Left renal cortex interstitium (tissue), 4 donors: ENCODE results near the gene SLC38A10. TPM values are rescaled to one million over a fixed set of nuclear protein-coding genes. Genes with fewer than 3 reads are reported as not detected.

Experiments
- DNase-seq, 4 donors: peaks; one replicate each; pipeline ENCODE4 v3.0.0-alpha.2; 2013; ENCODE audit warnings: low read depth in 4 of 4, low spot score in 2 of 4, missing footprints in 1 of 4
- polyA plus RNA-seq, 4 donors: library from polyadenylated mRNA; unstranded; fragments of 120-200 nt; gene quantifications; one replicate each; pipeline ENCODE4 v1.2.1, GENCODE V29; 2013; ENCODE audit not compliant: insufficient read length in 4 of 4

The SLC38A10 gene
- polyA plus RNA-seq, 4 donors = 49.5 to 83.9 (median 69.1) TPM

- no peak for DNase-seq
Measured at GRCh38 chr17:81332118-81332834, 37.2 kb upstream of the SLC38A10 start.

DNA sequence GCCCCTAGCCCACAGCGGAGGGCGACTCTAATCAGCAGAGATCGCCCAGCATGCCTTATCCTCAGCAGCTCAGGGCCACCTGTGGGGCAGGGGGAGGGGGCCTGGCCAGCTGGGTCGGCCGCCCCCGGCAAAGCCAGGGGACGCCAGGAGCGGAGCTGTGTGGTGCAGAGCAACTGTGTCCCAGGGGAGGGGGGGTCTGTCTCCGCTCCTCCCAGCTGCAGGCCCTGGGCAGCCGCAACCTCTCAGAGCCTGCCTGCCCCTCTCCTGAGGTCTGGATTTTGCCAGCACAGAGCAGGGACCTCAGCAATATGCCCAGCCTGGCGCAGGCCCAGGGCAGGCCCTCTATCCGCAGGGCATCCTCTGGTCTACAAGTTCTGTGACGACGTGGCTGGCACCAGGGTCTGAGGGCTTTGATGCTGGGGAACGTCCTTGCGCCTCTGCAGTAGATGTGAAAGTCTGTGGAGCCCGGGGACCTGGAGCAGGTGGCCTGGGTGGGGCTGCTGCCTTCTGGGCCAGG is 36.5 kb upstream of the SLC38A10 start:
- DNase-seq = no peak

DNA sequence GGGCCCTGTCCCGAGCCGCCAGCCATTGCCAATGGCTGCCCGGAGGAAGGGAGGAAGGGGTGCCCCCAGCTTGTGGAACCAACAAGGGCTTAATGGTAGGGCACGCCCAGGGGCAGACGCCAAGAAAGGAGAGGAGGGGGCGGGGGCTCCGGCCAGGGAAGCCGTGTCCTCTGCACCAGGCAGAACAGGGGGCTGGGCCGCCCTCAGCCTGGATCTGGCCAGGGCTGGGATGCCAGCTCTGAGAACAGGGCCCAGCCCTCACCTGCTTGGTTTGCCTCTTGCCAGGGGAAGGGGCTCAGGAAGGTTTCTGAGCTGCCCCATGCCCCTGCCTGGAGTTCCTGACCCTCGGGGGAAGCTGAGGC is 35.8 kb upstream of the SLC38A10 start:
- DNase-seq = no peak

GRCh38 chr17:81329927-81330883 is 35.1 kb upstream of the SLC38A10 start:
- DNase-seq = no peak

DNA sequence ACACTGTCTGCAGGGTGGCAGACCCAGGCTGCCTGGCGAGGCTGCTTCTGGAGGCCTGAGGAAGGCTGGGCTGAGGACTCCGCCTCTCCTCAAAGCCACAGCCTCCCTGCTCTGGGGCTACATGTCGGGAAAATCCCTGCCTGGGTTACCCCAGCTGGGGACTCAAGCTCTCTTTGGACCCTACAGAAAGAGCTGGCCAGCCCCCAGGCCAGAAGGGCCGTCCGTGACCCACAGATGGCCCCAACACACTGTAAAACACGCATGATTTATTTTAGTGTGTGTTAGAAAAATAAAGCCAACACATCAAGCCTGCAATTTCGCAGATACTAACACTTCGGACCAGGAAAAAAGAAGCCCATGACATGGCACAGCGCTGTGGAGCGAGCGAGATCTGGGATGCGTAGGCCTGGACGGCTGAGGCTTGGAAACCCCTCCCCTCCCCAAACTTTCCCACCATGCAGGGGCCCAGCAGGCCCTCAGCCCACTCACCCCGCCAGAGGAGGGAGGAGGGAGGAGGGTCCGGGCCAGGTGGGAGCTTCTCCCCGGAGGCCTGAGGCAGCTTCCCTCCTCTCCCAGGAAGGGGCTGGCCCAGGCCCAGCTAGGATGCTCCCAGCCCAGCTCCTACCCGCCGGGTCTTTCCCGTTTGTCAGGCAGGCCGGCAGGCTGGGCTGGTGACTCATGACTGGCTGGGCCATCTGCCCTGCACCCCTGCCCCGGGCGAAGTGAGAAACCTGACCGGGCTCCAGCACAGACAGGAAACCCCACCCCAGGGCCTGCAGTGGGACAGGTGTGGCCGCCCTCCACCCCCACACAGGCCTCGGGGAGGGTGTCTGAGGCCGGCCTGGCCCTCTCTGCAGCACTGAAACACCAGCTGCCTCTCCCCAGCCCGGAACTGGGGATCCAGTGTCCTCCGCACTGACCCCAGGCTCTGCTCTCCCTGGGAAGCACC is 34.1 kb upstream of the SLC38A10 start:
- no peak for DNase-seq

DNA sequence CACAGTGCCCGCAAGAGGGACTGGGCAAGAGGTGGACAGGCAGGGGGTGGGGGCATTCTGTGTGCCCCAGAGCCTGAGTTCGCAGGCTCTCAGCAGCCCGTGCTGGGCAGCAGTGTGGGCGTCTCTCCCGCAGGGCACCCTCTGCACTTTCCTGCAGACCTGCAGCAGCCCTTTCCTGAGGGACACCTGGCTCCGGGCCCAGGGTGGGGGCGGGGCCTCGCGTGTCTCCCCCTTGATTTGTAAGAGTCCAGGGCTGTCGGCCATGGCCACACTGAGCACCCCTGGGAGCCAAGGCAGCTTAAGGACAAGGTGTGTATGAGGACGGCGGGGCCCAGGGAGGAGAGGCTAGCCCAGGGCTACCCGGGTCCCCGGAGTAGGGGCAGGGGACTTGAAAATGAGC is 33.4 kb upstream of the SLC38A10 start:
- no peak for DNase-seq

- no peak for DNase-seq
Measured at GRCh38 chr17:81325714-81326358, 30.7 kb upstream of the SLC38A10 start.

GRCh38 chr17:81324851-81325713 is 30.0 kb upstream of the SLC38A10 start:
- no peak for DNase-seq

DNA sequence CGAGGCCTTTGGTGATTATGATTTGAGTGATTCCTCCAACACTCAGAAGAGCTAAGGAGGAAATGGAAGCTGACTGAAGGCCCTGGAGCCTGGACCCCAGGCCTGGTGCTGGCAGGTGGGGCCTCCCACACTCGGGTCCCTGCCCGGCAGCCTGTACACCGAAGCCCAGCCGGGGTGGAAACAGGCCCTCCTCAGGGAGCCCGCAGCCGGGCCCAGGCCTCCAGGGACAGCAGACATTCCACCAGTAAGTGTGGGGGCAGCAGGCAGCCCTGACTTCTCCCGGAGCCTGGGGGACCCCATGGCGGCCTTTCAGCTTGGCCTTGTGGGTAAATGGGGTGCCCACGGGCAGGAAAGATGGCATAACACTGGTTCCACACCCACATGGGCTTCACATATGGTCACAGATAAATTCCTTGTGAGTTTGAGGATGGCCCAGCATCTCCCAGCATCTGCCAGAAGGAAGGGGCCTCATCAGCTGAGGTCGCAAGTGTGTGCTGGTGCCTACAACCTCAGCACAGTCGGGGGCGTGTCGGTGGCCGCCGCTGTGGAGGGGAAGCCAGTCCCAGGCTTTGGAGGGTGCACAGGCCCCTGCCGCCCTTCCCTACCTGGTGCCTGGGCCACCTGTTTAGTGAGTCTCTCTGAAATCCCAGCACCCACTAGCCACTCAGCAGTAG is 29.2 kb upstream of the SLC38A10 start:
- DNase-seq = no peak

- DNase-seq = no peak
Measured at GRCh38 chr17:81323411-81323868, 28.3 kb upstream of the SLC38A10 start.

DNA sequence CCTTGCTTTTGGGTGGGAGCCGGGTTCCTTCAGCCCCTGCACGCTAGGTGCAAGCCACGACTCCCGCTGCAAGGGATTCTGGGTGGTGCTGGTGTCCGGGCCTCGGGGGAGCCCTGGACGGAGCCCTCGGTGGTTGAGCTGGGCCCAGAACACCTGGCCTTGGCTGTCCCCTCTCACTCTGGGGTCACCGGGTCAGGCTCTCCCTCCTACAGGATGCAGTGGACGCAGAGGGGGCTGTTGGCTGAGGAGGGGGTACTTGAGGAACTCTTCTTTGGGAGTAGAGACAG is 27.9 kb upstream of the SLC38A10 start:
- no peak for DNase-seq

- DNase-seq = no peak
Measured at GRCh38 chr17:81322271-81323082, 27.4 kb upstream of the SLC38A10 start.

DNA sequence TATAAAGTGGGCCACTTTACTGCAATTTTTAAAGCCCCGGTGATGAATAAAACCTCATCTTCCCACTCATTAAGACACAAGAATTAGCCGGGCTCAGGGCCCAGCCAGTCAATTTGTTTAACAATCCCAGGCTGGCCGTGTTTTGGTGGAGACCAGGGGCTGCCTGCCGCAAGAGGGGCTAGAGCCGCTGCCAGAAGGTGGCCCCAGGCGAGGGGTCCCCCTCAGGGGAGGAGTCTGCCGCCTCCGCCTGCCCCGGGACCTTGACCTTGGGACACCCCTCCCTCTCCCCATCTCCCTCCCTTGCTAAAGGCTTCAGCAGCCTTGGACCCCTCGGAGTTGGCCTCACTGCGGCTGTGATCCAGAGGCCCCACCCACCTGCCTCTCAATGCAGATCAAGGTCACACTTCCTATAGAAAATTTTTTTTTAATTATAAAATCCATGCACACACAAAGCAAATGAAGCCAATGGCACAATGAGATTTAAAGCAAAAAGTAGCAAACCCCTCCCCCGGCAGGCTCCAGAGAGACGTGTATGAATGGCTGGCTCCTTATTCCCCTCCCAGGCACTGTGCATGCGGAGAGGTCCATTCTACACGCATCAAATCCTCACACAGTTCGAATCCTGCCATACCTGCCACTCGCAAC is 23.0 kb upstream of the SLC38A10 start:
- DNase-seq = no peak

- no peak for DNase-seq
Measured at GRCh38 chr17:81317530-81317821, 22.4 kb upstream of the SLC38A10 start.

DNA sequence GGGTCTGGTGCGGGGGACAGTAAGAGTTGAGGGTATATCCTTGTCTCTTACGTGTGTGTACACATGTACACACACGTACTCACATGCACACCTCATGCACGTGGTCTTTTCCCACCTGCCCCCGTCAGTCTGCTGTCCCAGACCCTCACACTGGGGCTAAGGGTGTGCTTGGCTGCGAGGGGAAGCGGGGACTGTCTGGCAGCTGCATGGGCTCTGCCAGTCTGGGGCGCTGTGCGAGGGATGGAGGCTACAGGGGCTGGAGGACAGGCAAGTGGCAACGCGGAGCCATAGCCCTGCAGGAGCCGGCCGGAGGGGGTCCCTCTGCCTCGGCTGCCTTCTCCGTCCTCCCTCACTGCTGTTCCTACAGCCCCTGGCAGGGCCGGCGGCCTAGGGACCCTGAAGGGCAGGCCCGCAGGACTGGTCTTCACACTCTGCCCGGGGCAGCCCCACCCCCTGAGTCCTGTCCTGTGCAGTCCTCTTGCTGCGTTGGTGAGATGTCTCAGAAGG is 20.8 kb upstream of the SLC38A10 start:
- no peak for DNase-seq

DNA sequence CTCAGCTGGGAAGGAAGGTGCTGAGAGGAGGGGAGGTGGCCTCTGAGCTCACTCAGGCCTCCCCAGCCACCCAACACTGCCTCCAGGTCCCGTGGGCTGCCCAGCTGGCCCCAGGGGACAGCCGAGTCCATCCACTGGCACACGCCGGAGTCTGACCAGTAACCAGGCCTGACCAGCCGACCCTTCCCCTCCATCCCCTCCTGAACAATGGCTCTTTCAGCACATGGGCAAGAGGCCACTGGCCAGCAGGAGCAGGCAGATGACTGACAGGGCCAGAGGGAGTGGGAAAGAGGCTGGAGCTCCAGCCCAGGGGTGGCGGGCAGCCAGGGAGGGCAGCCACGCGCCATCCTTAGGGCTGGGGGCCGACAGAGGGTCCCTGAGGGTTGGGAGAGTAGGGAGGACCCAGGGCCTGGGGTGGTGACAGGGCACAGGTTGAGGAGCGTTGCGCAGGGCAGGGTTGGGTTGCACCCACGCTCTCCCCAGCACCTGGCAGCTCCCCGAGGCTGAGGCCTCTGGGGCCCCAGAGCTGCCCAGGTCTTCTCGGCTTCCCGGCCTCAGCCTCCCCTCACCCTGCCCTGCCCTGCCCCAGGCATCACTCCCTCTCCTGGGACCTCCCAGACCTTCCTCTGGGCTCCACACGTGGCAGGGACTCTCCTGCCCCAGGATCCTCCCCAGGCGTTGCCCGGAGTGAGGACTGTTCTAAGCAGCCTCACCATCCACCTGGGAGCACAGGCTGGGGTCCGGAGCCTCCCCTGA is 20.2 kb upstream of the SLC38A10 start:
- no peak for DNase-seq
